GM12873 (cell line): ENCODE measurements around the gene GARRE1.

Experiments
- TF ChIP-seq, protein P1 (sequence below): IDR thresholded peaks from 2 replicates; pipeline ENCODE4 v1.5.1; 2012; ENCODE audit warnings: low read depth, mild to moderate bottlenecking, moderate library complexity, low read length, control low read depth; ENCODE audit not compliant: insufficient read depth; ENCODE audit errors: missing control alignments

The GARRE1 gene

DNA sequence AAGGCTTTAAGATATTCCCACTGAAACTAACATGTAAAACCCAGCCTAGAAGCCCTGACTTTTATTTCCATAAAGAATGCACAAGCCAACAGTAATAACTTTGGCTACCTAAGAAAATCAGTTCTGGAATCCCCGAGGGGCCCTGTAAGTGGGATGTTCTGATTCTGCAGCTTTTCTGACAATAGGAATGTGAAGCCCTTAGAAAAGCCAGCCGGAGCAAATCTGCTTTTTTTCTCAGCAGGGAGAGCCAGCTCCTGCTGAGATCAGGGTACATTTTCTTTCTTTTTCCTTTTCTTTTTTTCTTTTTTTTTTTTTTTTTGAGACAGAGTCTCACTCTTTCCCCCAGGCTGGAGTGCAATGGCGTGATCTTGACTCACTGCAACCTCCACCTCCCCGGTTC lies 8.0 kb upstream of the GARRE1 start:
- TF ChIP-seq, protein P1, sequence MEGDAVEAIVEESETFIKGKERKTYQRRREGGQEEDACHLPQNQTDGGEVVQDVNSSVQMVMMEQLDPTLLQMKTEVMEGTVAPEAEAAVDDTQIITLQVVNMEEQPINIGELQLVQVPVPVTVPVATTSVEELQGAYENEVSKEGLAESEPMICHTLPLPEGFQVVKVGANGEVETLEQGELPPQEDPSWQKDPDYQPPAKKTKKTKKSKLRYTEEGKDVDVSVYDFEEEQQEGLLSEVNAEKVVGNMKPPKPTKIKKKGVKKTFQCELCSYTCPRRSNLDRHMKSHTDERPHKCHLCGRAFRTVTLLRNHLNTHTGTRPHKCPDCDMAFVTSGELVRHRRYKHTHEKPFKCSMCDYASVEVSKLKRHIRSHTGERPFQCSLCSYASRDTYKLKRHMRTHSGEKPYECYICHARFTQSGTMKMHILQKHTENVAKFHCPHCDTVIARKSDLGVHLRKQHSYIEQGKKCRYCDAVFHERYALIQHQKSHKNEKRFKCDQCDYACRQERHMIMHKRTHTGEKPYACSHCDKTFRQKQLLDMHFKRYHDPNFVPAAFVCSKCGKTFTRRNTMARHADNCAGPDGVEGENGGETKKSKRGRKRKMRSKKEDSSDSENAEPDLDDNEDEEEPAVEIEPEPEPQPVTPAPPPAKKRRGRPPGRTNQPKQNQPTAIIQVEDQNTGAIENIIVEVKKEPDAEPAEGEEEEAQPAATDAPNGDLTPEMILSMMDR = no peak

DNA sequence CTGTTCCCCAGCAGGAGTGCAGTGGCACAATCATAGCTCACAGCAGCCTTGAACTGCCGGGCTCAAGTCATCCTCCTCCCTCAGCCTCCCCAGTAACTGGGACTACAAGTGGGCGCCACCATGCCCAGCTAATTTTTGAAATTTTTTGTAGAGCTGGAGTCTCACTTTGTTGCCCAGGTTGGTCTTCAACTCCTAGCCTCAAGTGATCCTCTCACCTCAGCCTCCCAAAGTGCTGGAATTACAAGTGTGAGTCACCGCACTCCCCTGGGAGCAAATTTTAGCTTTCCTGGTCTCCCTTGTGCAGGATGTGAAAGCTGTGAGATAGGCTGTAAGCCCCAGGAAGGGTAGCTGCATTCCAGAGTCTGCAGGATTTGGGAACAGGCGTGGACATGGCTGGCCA lies 5.4 kb upstream of the GARRE1 start:
- TF ChIP-seq, protein P1 = no peak

DNA sequence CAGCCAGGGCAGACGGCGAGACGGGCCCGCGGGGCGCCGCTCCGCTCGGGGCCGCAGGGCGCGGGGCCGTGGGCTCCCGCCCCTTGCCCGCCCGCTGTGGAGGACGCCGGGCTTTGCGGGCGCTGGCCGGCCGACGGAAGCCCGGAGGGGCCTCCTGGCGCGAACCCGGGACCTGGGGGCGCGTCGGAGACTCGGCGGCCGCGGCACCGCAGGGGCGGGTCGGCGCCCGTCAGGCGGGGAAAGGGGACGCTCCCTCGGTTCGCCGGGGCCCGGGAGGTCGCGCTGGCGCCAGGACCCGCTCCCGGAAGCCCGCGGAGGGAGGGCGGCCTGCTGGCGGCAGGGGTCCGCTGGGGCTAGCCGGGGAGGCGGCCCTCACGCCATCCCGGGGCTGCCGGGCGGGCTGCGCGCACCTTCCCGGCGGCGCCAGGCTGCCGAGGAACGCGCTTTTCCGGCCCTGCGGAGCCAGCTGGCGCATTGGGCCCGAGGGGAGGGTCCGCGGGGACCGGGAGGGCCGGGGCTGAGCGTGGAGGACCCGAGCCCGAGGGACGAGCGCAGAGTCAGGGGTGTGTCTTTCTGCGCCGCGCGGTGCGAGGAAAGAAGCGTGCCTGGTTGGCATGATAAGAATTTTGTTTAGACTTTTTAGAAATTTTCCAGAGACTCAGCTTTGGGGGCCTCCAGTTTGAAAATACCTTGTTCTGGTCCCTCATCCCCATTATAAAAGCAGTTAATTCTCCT lies 511 bp downstream of the GARRE1 start:
- TF ChIP-seq, protein P1 = no peak

DNA sequence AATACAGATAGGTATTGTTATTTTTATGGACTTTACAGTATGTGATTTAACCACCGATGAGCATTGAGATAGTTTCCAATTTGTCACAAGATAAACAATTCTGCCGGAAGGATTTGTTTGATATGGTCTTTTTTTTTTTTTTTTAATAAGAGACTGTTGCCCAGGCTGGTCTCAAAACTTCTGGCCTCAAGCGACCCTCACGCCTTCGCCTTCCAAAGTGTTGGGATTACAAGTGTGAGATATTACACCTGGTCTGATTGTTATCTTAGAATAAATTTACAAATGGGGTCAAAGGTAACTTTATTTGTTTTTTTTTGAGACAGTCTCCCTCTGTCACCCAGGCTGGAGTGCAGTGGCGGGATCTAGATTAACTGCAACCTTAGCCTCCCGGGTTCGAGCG lies 1.2 kb downstream of the GARRE1 start:
- TF ChIP-seq, protein P1 = no peak

DNA sequence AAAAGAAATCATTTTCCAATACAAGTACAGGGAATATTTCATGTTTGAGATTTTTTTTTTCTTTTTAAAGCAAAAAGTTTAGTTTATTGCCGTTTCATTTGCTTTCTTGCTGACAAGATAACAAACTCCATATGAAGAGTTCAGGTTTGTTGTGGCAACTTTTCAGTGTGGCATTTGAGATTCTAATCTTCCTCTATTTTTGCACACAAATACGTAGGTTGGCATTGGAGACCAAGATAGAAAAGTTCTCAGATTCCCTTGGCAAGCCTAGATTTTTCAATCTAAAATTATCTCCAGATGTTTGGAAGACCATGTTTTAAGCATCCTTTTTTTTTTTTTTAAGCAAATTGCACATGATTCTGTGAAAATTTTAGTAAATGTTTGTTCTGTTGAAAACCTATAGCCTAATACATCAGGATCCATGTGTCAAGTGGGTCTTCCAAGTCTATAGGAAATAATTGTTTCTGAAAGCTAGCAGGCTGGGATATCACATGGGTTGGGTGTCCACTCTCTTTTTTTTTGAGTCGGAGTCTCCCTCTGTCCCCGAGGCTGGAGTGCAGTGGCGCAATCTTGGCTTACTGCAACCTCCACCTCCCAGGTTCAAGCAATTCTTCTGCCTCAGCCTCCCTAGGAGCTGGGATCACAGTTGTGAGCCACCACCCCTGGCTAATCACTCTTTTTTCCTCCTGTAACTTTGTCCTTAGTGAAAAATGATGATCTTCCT lies 2.6 kb downstream of the GARRE1 start:
- TF ChIP-seq, protein P1 = no peak

DNA sequence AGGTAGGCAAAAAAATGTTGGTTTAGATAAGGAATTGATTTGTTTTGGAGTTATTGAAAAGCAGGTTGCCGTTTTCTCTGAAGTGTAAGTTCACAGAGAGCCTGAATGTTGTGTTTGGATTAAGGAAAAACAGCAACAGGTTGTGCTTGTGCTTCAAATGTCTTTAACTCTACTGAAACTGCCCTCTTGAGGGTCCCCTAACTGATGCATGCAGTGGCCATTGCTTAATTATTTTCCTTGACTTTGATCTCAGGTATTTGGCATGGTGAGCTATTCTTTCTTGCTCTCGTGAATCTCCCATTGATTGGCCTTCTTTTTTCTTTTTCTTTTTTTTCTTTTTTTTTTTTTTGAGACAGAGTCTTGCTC lies 3.2 kb downstream of the GARRE1 start:
- TF ChIP-seq, protein P1 = no peak

DNA sequence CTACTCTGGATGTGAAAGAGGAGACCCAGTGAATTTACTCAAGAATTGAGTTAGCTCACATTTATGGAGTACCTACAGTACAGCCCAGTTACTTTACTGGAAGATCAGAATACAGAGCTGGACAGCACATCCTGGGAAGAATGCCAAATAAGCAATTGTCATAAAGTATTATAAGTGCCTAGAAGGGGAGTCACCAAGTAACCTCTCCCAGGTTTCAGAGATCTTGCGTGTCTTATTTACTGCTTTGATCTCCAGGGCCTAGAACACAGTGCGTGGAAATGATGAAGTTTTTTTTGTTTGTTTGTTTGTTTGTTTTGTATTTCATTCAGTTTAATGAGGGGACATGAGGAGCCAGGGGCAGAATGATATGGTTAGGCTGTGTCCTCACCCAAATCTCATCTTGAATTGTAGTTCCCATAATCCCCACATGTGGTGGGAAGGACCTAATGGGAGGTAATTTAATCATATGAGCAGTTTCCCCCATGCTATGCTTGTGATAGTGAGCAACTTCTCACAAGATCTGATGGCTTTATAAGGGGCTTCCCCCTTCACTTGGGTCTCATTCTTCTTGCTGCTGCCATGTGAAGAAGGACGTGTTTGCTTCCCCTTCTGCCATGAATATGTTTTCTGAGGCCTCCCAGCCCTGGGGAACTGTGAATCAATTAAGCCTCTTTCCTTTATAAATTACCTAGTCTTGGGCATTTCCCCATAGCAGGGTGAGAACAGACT lies 5.2 kb downstream of the GARRE1 start:
- TF ChIP-seq, protein P1 = no peak
